Measurements from ENCODE around the gene IFNK. TPM values are rescaled to one million over a fixed set of nuclear protein-coding genes. Genes with fewer than 3 reads are reported as not detected.

Gene IFNK
- total and polyA plus RNA-seq, 2 experiments from 2014 or later: not detected

- TF ChIP-seq JUNB (IDR thresholded peaks at IDR 0.05; ENCODE audit: unreplicated experiment): no peak
- TF ChIP-seq, protein P1, sequence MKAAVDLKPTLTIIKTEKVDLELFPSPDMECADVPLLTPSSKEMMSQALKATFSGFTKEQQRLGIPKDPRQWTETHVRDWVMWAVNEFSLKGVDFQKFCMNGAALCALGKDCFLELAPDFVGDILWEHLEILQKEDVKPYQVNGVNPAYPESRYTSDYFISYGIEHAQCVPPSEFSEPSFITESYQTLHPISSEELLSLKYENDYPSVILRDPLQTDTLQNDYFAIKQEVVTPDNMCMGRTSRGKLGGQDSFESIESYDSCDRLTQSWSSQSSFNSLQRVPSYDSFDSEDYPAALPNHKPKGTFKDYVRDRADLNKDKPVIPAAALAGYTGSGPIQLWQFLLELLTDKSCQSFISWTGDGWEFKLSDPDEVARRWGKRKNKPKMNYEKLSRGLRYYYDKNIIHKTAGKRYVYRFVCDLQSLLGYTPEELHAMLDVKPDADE (IDR thresholded peaks at IDR 0.05): no peak
- no peak for TF ChIP-seq EZH2phosphoT487 (IDR thresholded peaks at IDR 0.05; ENCODE audit: unreplicated experiment)
- TF ChIP-seq EZH2 (IDR thresholded peaks at IDR 0.05; ENCODE audit: low read depth, unreplicated experiment): no peak
These were observed 47.1 kb upstream of the IFNK start (continued) for GRCh38 chr9:27476870-27477515.

DNA sequence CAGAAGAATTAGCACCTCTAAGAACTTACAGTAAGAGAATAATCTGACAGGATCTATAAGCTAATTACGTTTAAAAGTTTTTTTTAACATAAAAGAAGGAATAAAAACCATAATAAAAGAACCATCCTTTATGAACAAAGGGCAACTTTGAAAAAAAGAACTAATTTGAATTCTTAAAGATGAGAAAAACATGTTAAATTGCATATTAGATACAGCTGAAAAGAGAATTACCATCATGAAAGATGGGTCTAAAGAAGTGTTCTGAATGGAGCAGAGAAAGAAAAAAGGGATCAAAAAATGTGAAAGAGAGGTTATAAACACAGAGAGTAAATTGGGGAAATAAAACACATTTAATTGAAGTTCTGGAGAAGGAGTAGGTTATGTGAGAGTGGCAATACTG lies 45.8 kb upstream of the IFNK start:
- no peaks in the 10 kb centered on the region; the same call in 1 of the 2 replicates for H3K79me2 ChIP-seq (replicated peaks; ENCODE audit: insufficient read depth)
- Mint-ChIP-seq H3K4me1 (peaks cover 10% of the 10 kb centered on the region), H3K9me3 (peaks cover 20% of the 10 kb centered on the region), H3K27ac (no peak overlapping the region), H3K27me3 (ENCODE audit: insufficient read depth, low read depth, poor library complexity) (no peaks in the 10 kb centered on the region), H3K4me3 (no peak overlapping the region), H3K36me3 (ENCODE audit: low read depth) (peaks cover 50% of the 10 kb centered on the region)
- ATAC-seq (no peak), DNase-seq (ENCODE audit: low spot score) (no peak)
- no peaks in the 10 kb centered on the region for H3F3A ChIP-seq (replicated peaks; ENCODE audit: low read depth)
- H3K27ac ChIP-seq (ENCODE audit: low read depth): no peak overlapping the region
- no peak overlapping the region for H3K4me2 ChIP-seq
- peaks cover 3% of the 10 kb centered on the region; the same call in 1 of the 2 replicates for H3K36me3 ChIP-seq (ENCODE audit: insufficient read depth)
- H4K20me1 ChIP-seq (replicated peaks; ENCODE audit: insufficient read depth): no peaks in the 10 kb centered on the region
- H3K4me3 ChIP-seq: no peak overlapping the region
- H3K9me2 ChIP-seq (ENCODE audit: insufficient read depth): no peaks in the 10 kb centered on the region
- no peaks in the 10 kb centered on the region for H3K27me3 ChIP-seq (ENCODE audit: insufficient read depth)
- no peaks in the 10 kb centered on the region; the same call in 1 of the 2 replicates for H3K4me1 ChIP-seq (ENCODE audit: insufficient read depth)
- no peak overlapping the region for H2AFZ ChIP-seq
- TF ChIP-seq ZNF114 (CRISPR knock-in tag; IDR thresholded peaks at IDR 0.05) (no peak), EZH2phosphoT487 (IDR thresholded peaks at IDR 0.05; ENCODE audit: unreplicated experiment) (no peak), CREB1 (CRISPR knock-in tag; IDR thresholded peaks at IDR 0.05; ENCODE audit: low read depth) (no peak), CTCF (conservative IDR thresholded peaks at IDR 0.05; ENCODE audit: low read depth in 2 of 2) (no peak), JUNB (IDR thresholded peaks at IDR 0.05; ENCODE audit: unreplicated experiment) (no peak), NANOG (IDR thresholded peaks at IDR 0.05; ENCODE audit: borderline replicate concordance) (no peak), EZH2 (IDR thresholded peaks at IDR 0.05; ENCODE audit: low read depth, unreplicated experiment) (no peak), POLR2AphosphoS5 (IDR thresholded peaks at IDR 0.05; ENCODE audit: low read depth) (no peak), ZNF462 (CRISPR knock-in tag; IDR thresholded peaks at IDR 0.05) (no peak), STAT1 (IDR thresholded peaks at IDR 0.05; ENCODE audit: unreplicated experiment) (no peak)
- TF ChIP-seq, protein P2, sequence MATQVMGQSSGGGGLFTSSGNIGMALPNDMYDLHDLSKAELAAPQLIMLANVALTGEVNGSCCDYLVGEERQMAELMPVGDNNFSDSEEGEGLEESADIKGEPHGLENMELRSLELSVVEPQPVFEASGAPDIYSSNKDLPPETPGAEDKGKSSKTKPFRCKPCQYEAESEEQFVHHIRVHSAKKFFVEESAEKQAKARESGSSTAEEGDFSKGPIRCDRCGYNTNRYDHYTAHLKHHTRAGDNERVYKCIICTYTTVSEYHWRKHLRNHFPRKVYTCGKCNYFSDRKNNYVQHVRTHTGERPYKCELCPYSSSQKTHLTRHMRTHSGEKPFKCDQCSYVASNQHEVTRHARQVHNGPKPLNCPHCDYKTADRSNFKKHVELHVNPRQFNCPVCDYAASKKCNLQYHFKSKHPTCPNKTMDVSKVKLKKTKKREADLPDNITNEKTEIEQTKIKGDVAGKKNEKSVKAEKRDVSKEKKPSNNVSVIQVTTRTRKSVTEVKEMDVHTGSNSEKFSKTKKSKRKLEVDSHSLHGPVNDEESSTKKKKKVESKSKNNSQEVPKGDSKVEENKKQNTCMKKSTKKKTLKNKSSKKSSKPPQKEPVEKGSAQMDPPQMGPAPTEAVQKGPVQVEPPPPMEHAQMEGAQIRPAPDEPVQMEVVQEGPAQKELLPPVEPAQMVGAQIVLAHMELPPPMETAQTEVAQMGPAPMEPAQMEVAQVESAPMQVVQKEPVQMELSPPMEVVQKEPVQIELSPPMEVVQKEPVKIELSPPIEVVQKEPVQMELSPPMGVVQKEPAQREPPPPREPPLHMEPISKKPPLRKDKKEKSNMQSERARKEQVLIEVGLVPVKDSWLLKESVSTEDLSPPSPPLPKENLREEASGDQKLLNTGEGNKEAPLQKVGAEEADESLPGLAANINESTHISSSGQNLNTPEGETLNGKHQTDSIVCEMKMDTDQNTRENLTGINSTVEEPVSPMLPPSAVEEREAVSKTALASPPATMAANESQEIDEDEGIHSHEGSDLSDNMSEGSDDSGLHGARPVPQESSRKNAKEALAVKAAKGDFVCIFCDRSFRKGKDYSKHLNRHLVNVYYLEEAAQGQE (IDR thresholded peaks at IDR 0.05; ENCODE audit: unreplicated experiment): no peak
